Measurements from ENCODE around the gene SSBP1. TPM values are rescaled to one million over a fixed set of nuclear protein-coding genes. Genes with fewer than 3 reads are reported as not detected.

Gene SSBP1
- total RNA-seq, 1 donor from 2014 or later = 402 TPM

DNA sequence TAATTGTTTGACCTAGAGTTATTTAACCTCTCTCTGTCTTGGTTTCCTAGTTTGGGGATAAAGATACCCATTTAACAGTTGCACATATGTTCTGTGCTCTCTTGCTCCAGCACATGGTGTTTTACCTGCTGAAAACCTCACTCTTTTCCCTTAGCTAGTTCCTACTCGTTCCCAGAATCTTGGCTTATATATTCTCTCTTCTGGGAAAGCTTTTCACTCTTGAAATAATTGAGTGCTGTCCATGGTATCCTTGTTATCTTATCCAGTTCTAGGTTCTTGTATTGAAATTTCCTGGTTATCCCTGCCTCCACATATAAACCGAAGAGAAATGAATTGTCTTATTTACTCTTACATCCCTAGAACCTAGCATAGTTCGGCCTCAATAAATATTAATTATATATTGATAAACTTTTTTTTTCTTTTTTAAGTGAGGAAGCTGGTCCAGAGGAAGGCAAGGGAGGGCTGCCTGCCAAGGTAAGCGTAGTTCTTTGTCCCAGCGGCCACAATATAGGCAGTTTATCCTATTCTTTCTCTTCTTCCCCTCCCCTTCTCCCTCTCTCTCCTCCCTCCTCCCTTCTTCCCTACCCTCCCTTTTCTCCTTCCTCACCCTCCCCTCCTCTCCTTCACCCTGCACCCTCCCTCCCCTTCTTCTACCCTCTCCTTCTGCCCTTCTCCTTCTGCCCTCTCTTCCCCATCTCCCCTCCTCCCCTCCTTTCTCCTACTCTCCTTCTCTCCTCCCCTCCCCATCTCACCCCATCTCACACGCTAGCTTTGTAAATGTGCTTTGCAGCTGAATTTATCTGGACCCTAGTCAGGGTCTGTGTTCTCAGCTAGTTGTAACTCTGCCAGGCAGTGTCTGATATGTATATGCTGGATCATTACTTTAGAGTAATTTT lies 22.1 kb upstream of the SSBP1 start:
- Mint-ChIP-seq H3K4me1 (no peaks in the 10 kb centered on the region), H3K9me3 (no peaks in the 10 kb centered on the region), H3K27me3 (ENCODE audit: insufficient read depth, low read depth) (no peaks in the 10 kb centered on the region), H3K27ac (no peak overlapping the region), H3K36me3 (no peaks in the 10 kb centered on the region), H3K4me3 (no peak overlapping the region)
- Histone ChIP-seq H3K36me3 (no peaks in the 10 kb centered on the region), H3K4me1 (peaks cover 3% of the 10 kb centered on the region), H3K9ac (no peak overlapping the region), H3K27ac (no peak overlapping the region), H3K9me3 (ENCODE audit: low read depth) (no peaks in the 10 kb centered on the region), H3K4me3 (no peak overlapping the region), H3K79me2 (ENCODE audit: low read depth) (no peaks in the 10 kb centered on the region), H3K27me3 (no peaks in the 10 kb centered on the region), H3F3A (ENCODE audit: low read depth) (no peaks in the 10 kb centered on the region), H4K20me1 (ENCODE audit: low read depth) (no peaks in the 10 kb centered on the region), H3K4me2 (no peak overlapping the region), H2AFZ (replicated peaks) (no peak overlapping the region)
- no peak for DNase-seq (ENCODE audit: low spot score)
- TF ChIP-seq EZH2phosphoT487 (IDR thresholded peaks at IDR 0.05) (no peak), EZH2 (IDR thresholded peaks at IDR 0.05) (no peak)
- TF ChIP-seq, protein P1, sequence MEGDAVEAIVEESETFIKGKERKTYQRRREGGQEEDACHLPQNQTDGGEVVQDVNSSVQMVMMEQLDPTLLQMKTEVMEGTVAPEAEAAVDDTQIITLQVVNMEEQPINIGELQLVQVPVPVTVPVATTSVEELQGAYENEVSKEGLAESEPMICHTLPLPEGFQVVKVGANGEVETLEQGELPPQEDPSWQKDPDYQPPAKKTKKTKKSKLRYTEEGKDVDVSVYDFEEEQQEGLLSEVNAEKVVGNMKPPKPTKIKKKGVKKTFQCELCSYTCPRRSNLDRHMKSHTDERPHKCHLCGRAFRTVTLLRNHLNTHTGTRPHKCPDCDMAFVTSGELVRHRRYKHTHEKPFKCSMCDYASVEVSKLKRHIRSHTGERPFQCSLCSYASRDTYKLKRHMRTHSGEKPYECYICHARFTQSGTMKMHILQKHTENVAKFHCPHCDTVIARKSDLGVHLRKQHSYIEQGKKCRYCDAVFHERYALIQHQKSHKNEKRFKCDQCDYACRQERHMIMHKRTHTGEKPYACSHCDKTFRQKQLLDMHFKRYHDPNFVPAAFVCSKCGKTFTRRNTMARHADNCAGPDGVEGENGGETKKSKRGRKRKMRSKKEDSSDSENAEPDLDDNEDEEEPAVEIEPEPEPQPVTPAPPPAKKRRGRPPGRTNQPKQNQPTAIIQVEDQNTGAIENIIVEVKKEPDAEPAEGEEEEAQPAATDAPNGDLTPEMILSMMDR (IDR thresholded peaks at IDR 0.05) = no peak

DNA sequence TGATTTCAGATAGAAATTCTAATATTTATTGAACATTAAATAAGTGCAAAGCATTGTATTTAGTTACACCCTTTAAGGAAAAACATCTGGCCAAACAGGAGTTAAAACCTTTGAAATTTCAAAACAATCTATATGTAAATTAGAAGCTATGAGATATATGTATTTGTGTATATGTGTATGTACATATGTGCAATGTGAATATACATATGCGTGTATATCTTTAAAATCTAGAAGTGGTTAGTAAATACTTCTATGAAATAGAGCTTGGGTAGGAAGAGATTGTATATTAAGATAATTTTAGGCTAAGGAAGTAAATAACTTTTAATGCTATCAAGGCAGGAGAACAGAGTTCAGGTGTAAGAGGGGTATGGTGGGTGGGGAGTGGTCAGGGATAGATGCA lies 20.7 kb upstream of the SSBP1 start:
- Mint-ChIP-seq H3K9me3 (no peaks in the 10 kb centered on the region), H3K27me3 (ENCODE audit: insufficient read depth, low read depth) (no peaks in the 10 kb centered on the region), H3K36me3 (no peaks in the 10 kb centered on the region), H3K4me1 (no peaks in the 10 kb centered on the region), H3K27ac (no peak overlapping the region), H3K4me3 (no peak overlapping the region)
- no peak overlapping the region for H3K4me2 ChIP-seq
- H3K4me1 ChIP-seq = peaks cover 3% of the 10 kb centered on the region
- no peak overlapping the region for H2AFZ ChIP-seq (replicated peaks)
- no peak for DNase-seq (ENCODE audit: low spot score)
- no peak for TF ChIP-seq EZH2 (IDR thresholded peaks at IDR 0.05)
- TF ChIP-seq, protein P1 (IDR thresholded peaks at IDR 0.05) = no peak
- TF ChIP-seq EZH2phosphoT487 (IDR thresholded peaks at IDR 0.05) = no peak
- H3K27me3 ChIP-seq = no peaks in the 10 kb centered on the region
- H4K20me1 ChIP-seq (ENCODE audit: low read depth) = no peaks in the 10 kb centered on the region
- no peak overlapping the region for H3K4me3 ChIP-seq
- no peak overlapping the region for H3K9ac ChIP-seq
- no peaks in the 10 kb centered on the region for H3K36me3 ChIP-seq
- H3K79me2 ChIP-seq (ENCODE audit: low read depth) = no peaks in the 10 kb centered on the region
- H3K27ac ChIP-seq = no peak overlapping the region
- H3F3A ChIP-seq (ENCODE audit: low read depth) = no peaks in the 10 kb centered on the region
- no peaks in the 10 kb centered on the region for H3K9me3 ChIP-seq (ENCODE audit: low read depth)

DNA sequence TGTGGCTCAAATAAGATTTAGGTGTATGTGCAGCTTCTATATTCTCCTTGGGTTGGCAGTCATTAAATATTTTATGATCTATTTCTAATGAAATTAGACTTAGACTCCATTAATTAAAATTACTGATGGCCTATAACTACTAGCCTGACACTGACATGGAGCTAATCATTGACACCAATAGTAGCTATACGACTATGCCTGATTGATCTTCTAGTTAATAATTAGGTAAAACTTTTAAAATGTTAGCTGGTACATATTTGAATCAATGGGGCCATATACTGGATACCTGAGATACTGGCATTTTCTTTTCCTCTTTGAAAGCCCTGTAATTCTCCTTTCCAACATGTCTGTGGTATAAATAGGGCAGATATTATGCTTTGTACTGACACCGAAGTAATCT lies 15.6 kb upstream of the SSBP1 start:
- Histone ChIP-seq H3K9ac (no peak overlapping the region), H3K9me3 (ENCODE audit: low read depth) (no peaks in the 10 kb centered on the region), H3K36me3 (no peaks in the 10 kb centered on the region), H3K27me3 (no peaks in the 10 kb centered on the region), H3K4me3 (no peak overlapping the region), H3F3A (ENCODE audit: low read depth) (no peaks in the 10 kb centered on the region), H3K4me1 (no peaks in the 10 kb centered on the region), H3K4me2 (no peak overlapping the region), H2AFZ (replicated peaks) (no peak overlapping the region), H3K79me2 (ENCODE audit: low read depth) (no peaks in the 10 kb centered on the region), H4K20me1 (ENCODE audit: low read depth) (no peaks in the 10 kb centered on the region), H3K27ac (no peak overlapping the region)
- H3K9me3 Mint-ChIP-seq = no peaks in the 10 kb centered on the region
- no peaks in the 10 kb centered on the region for H3K27me3 Mint-ChIP-seq (ENCODE audit: insufficient read depth, low read depth)
- H3K4me1 Mint-ChIP-seq = peaks cover 5% of the 10 kb centered on the region
- H3K27ac Mint-ChIP-seq = no peak overlapping the region
- H3K4me3 Mint-ChIP-seq = no peak overlapping the region
- no peak for TF ChIP-seq EZH2phosphoT487 (IDR thresholded peaks at IDR 0.05)
- TF ChIP-seq EZH2 (IDR thresholded peaks at IDR 0.05) = no peak
- TF ChIP-seq, protein P1 (IDR thresholded peaks at IDR 0.05) = no peak
- H3K36me3 Mint-ChIP-seq = no peaks in the 10 kb centered on the region
- no peak for DNase-seq (ENCODE audit: low spot score)

Data from neural progenitor cell (in vitro differentiated cells).